Memory B cell (primary cell): Measurements from ENCODE around the gene GGCT.

Experiments
- ATAC-seq: fragments of 150-1000 bp; cut with Tn5 transposase; 2 replicates; pipeline ENCODE4 v1.10.0; 2021; ENCODE audit warnings: low read depth, mild to moderate bottlenecking, moderate library complexity
- DNase-seq, 2 donors: peaks; one replicate each; pipeline ENCODE4 v3.0.0; 2022; ENCODE audit warnings: low spot score in 2 of 2
- H3K27ac Mint-ChIP-seq: one replicate; pipeline ENCODE4 v1.8.0; 2022; ENCODE audit warnings: mild to moderate bottlenecking, moderate library complexity, mixed read lengths
- H3K27me3 Mint-ChIP-seq: one replicate; pipeline ENCODE4 v1.8.0; 2022; ENCODE audit warnings: mixed read lengths
- H3K36me3 Mint-ChIP-seq: one replicate; pipeline ENCODE4 v1.8.0; 2022; ENCODE audit warnings: mild to moderate bottlenecking, mixed read lengths
- H3K4me1 Mint-ChIP-seq: one replicate; pipeline ENCODE4 v1.8.0; 2022; ENCODE audit warnings: mixed read lengths
- H3K4me3 Mint-ChIP-seq: one replicate; pipeline ENCODE4 v1.8.0; 2022; ENCODE audit warnings: mild to moderate bottlenecking, moderate library complexity, mixed read lengths
- H3K9me3 Mint-ChIP-seq: one replicate; pipeline ENCODE4 v1.8.0; 2022; ENCODE audit warnings: mixed read lengths

GGCT gene

GRCh38 chr7:30453016-30453415 is 51.6 kb downstream of the GGCT start:
- peaks cover 15% of the 10 kb centered on the region for H3K36me3 Mint-ChIP-seq
- ATAC-seq (no peak), DNase-seq (no peak)
- H3K4me1 Mint-ChIP-seq: no peaks in the 10 kb centered on the region
- no peaks in the 10 kb centered on the region for H3K27me3 Mint-ChIP-seq
- H3K27ac Mint-ChIP-seq: no peak overlapping the region
- no peaks in the 10 kb centered on the region for H3K9me3 Mint-ChIP-seq
- no peak overlapping the region for H3K4me3 Mint-ChIP-seq

GRCh38 chr7:30452280-30452930 is 52.2 kb downstream of the GGCT start:
- ATAC-seq (no peak), DNase-seq (no peak)
- Mint-ChIP-seq H3K4me1 (no peaks in the 10 kb centered on the region), H3K4me3 (no peak overlapping the region), H3K27me3 (no peaks in the 10 kb centered on the region), H3K9me3 (no peaks in the 10 kb centered on the region), H3K36me3 (peaks cover 12% of the 10 kb centered on the region), H3K27ac (no peak overlapping the region)

GRCh38 chr7:30451539-30452279 is 52.9 kb downstream of the GGCT start:
- Mint-ChIP-seq H3K27ac (no peak overlapping the region), H3K4me1 (no peaks in the 10 kb centered on the region), H3K36me3 (peaks cover 10% of the 10 kb centered on the region), H3K27me3 (no peaks in the 10 kb centered on the region), H3K4me3 (no peak overlapping the region), H3K9me3 (no peaks in the 10 kb centered on the region)
- no peak for DNase-seq
- ATAC-seq: no peak

- Mint-ChIP-seq H3K4me3 (no peak overlapping the region), H3K9me3 (no peaks in the 10 kb centered on the region), H3K36me3 (peaks cover 7% of the 10 kb centered on the region), H3K4me1 (peaks cover 2% of the 10 kb centered on the region), H3K27me3 (no peaks in the 10 kb centered on the region), H3K27ac (no peak overlapping the region)
- DNase-seq (no peak), ATAC-seq (no peak)
Measured at GRCh38 chr7:30450983-30451497, 53.6 kb downstream of the GGCT start.

- Mint-ChIP-seq H3K4me1 (peaks cover 5% of the 10 kb centered on the region), H3K27ac (no peak overlapping the region), H3K36me3 (peaks cover 7% of the 10 kb centered on the region), H3K4me3 (no peak overlapping the region), H3K9me3 (no peaks in the 10 kb centered on the region), H3K27me3 (no peaks in the 10 kb centered on the region)
- ATAC-seq: no peak
- DNase-seq: no peak
Measured at GRCh38 chr7:30450240-30450982, 54.2 kb downstream of the GGCT start.

- Mint-ChIP-seq H3K27ac (no peak overlapping the region), H3K9me3 (no peaks in the 10 kb centered on the region), H3K36me3 (peaks cover 6% of the 10 kb centered on the region), H3K4me1 (peaks cover 5% of the 10 kb centered on the region), H3K4me3 (no peak overlapping the region), H3K27me3 (no peaks in the 10 kb centered on the region)
- DNase-seq (no peak), ATAC-seq (no peak)
Measured at GRCh38 chr7:30448461-30449189, 56.0 kb downstream of the GGCT start.

GRCh38 chr7:30447466-30447865 is 57.2 kb downstream of the GGCT start:
- no peak overlapping the region for H3K27ac Mint-ChIP-seq
- ATAC-seq: no peak
- no peak overlapping the region for H3K4me3 Mint-ChIP-seq
- no peaks in the 10 kb centered on the region for H3K9me3 Mint-ChIP-seq
- no peak for DNase-seq
- peaks cover 6% of the 10 kb centered on the region for H3K36me3 Mint-ChIP-seq
- peaks cover 5% of the 10 kb centered on the region for H3K4me1 Mint-ChIP-seq
- no peaks in the 10 kb centered on the region for H3K27me3 Mint-ChIP-seq
